Measurements from ENCODE around the gene LRRC3C.
"Not testable (repeated sequence)": the region's sequence is repeated elsewhere in the genome, so short reads cannot be mapped to it uniquely, and the experiment has no call there.

The LRRC3C gene

GRCh38 chr17:39946551-39947330, 19.2 kb downstream of the LRRC3C start:
- no peak for DNase-seq (ENCODE audit: low read depth)

- not testable (repeated sequence) for DNase-seq (ENCODE audit: low read depth)
Measured at GRCh38 chr17:39948489-39948828, 20.9 kb downstream of the LRRC3C start.

GRCh38 chr17:39949028-39949427, 21.5 kb downstream of the LRRC3C start:
- DNase-seq (ENCODE audit: low read depth): no peak

GRCh38 chr17:39950871-39951348, 23.4 kb downstream of the LRRC3C start:
- DNase-seq (ENCODE audit: low read depth): no peak

- DNase-seq (ENCODE audit: low read depth): no peak
Measured at GRCh38 chr17:39951924-39952679, 24.6 kb downstream of the LRRC3C start.

GRCh38 chr17:39952680-39953470, 25.3 kb downstream of the LRRC3C start:
- peak; percentile 92 for DNase-seq (ENCODE audit: low read depth)

GRCh38 chr17:39953471-39953888, 25.9 kb downstream of the LRRC3C start:
- no peak for DNase-seq (ENCODE audit: low read depth)

GRCh38 chr17:39954876-39955275, 27.3 kb downstream of the LRRC3C start:
- no peak for DNase-seq (ENCODE audit: low read depth)

- DNase-seq (ENCODE audit: low read depth): no peak
Measured at GRCh38 chr17:39955726-39956225, 28.2 kb downstream of the LRRC3C start.

GRCh38 chr17:39960524-39961041, 33.1 kb downstream of the LRRC3C start:
- DNase-seq (ENCODE audit: low read depth): no peak

- no peak for DNase-seq (ENCODE audit: low read depth)
Measured at GRCh38 chr17:39962642-39963220, 35.2 kb downstream of the LRRC3C start, which contains the start of gene GSDMA. Gene GSDMA (plus strand): TSS chr17:39963004. CDS start chr17:39965688, 2,684 bp downstream.

- DNase-seq (ENCODE audit: low read depth): no peak
Measured at GRCh38 chr17:39963829-39964228, 36.3 kb downstream of the LRRC3C start.

- DNase-seq (ENCODE audit: low read depth): no peak
Measured at GRCh38 chr17:39965017-39965699, 37.6 kb downstream of the LRRC3C start.

- no peak for DNase-seq (ENCODE audit: low read depth)
Measured at GRCh38 chr17:39966771-39967170, 39.2 kb downstream of the LRRC3C start.

GRCh38 chr17:39968761-39969160, 41.2 kb downstream of the LRRC3C start:
- DNase-seq (ENCODE audit: low read depth): no peak

- no peak for DNase-seq (ENCODE audit: low read depth)
Measured at GRCh38 chr17:39969375-39969774, 41.8 kb downstream of the LRRC3C start.

GRCh38 chr17:39970157-39970692, 42.7 kb downstream of the LRRC3C start:
- no peak for DNase-seq (ENCODE audit: low read depth)

GRCh38 chr17:39971076-39971603, 43.6 kb downstream of the LRRC3C start:
- no peak for DNase-seq (ENCODE audit: low read depth)

GRCh38 chr17:39972271-39972670, 44.7 kb downstream of the LRRC3C start:
- peak; percentile 33 for DNase-seq (ENCODE audit: low read depth)

GRCh38 chr17:39973496-39973895, 46.0 kb downstream of the LRRC3C start:
- peak; percentile 87 for DNase-seq (ENCODE audit: low read depth)

Measured in amniotic epithelial cell (primary cell).